OCI-LY3 (cell line): ENCODE measurements around the gene FBXO47.

Source experiments
- H2AFZ ChIP-seq: fragments of 200-600, 300-600 bp; shearing (Covaris generic); 2 replicates; pipeline ENCODE4 v1.6.0; 2014; ENCODE audit warnings: antibody characterized with exemption, low read depth, low read length
- H3K27ac ChIP-seq: fragments of 200-600, 300-600 bp; sonication (generic); 2 replicates; pipeline ENCODE4 v1.5.1; 2014; ENCODE audit warnings: mild to moderate bottlenecking, low read length, moderate library complexity, mixed read lengths
- H3K27me3 ChIP-seq: fragments of 200-600, 300-600 bp; sonication (generic); 2 replicates; pipeline ENCODE4 v1.6.1; 2014; ENCODE audit warnings: low read depth, low read length, mixed read lengths
- H3K36me3 ChIP-seq: fragments of 200-600, 300-600 bp; sonication (generic); replicated peaks from 2 replicates; pipeline ENCODE3; 2014; ENCODE audit warnings: low read depth, low read length, mixed read lengths
- H3K4me1 ChIP-seq: fragments of 300-600, 200-600 bp; sonication (generic); 2 replicates; pipeline ENCODE4 v1.6.1; 2014; ENCODE audit warnings: low read length, mixed read lengths
- H3K4me2 ChIP-seq: fragments of 200-600, 300-600 bp; sonication (generic); 2 replicates; pipeline ENCODE4 v1.6.1; 2014; ENCODE audit warnings: low read length, mixed read lengths
- H3K4me3 ChIP-seq: fragments of 300-600, 200-600 bp; sonication (generic); 2 replicates; pipeline ENCODE4 v1.5.1; 2014; ENCODE audit warnings: antibody characterized with exemption, mild to moderate bottlenecking, low read length, moderate library complexity
- H3K79me2 ChIP-seq: fragments of 300-600, 200-600 bp; shearing (Covaris generic); 2 replicates; pipeline ENCODE4 v1.6.1; 2014; ENCODE audit warnings: mild to moderate bottlenecking, low read length, mixed read lengths
- H3K9ac ChIP-seq: fragments of 300-600, 200-600 bp; shearing (Covaris generic); 2 replicates; pipeline ENCODE4 v1.6.0; 2014; ENCODE audit warnings: mild to moderate bottlenecking, low read length, moderate library complexity
- H3K9me3 ChIP-seq: fragments of 200-600, 300-600 bp; shearing (Covaris generic); 2 replicates; pipeline ENCODE4 v1.6.1; 2014; ENCODE audit warnings: low read length, mixed read lengths; ENCODE audit not compliant: insufficient read depth
- H4K20me1 ChIP-seq: fragments of 200-600, 300-600 bp; sonication (generic); 2 replicates; pipeline ENCODE4 v1.6.1; 2016; ENCODE audit warnings: low read length, mixed read lengths; ENCODE audit not compliant: insufficient read depth
- CTCF ChIP-seq: fragments of 200-600, 300-600 bp; sonication (generic); IDR thresholded peaks from 2 replicates; pipeline ENCODE4 v1.5.1; 2014; ENCODE audit warnings: antibody characterized with exemption, low read length, low read depth
- EZH2phosphoT487 ChIP-seq: fragments of 200-600 bp; shearing (Covaris generic); IDR thresholded peaks from 2 replicates; pipeline ENCODE4 v1.6.1; 2018; ENCODE audit warnings: antibody characterized with exemption, mixed run types, low read depth

FBXO47 gene

GRCh38 chr17:38890410-38890746 is 76.8 kb downstream of the FBXO47 start:
- H3K4me1 ChIP-seq: peaks cover 31% of the 10 kb centered on the region
- no peaks in the 10 kb centered on the region for H3K79me2 ChIP-seq
- H3K27ac ChIP-seq: no peak overlapping the region
- no peak overlapping the region for H3K4me2 ChIP-seq
- H2AFZ ChIP-seq: no peak overlapping the region
- no peak overlapping the region for H3K4me3 ChIP-seq
- no peak overlapping the region for H3K9ac ChIP-seq
- no peaks in the 10 kb centered on the region for H3K27me3 ChIP-seq
- H3K9me3 ChIP-seq: no peaks in the 10 kb centered on the region
- H4K20me1 ChIP-seq: peaks cover 31% of the 10 kb centered on the region
- no peak for TF ChIP-seq EZH2phosphoT487
- H3K36me3 ChIP-seq: peaks cover 18% of the 10 kb centered on the region

- Histone ChIP-seq H3K27ac (no peak overlapping the region), H4K20me1 (peaks cover 36% of the 10 kb centered on the region), H3K9me3 (no peaks in the 10 kb centered on the region), H3K4me2 (no peak overlapping the region), H3K9ac (no peak overlapping the region), H3K79me2 (no peaks in the 10 kb centered on the region; the same call in 1 of the 2 replicates), H2AFZ (no peak overlapping the region), H3K4me3 (no peak overlapping the region), H3K4me1 (peaks cover 31% of the 10 kb centered on the region), H3K27me3 (no peaks in the 10 kb centered on the region), H3K36me3 (peaks cover 22% of the 10 kb centered on the region)
- TF ChIP-seq CTCF (no peak), EZH2phosphoT487 (no peak)
Measured at GRCh38 chr17:38889745-38890409, 77.3 kb downstream of the FBXO47 start.

GRCh38 chr17:38888842-38889241 is 78.4 kb downstream of the FBXO47 start:
- no peak for TF ChIP-seq EZH2phosphoT487
- no peak for TF ChIP-seq CTCF
- H3K4me2 ChIP-seq: no peak overlapping the region
- H3K4me3 ChIP-seq: no peak overlapping the region
- peaks cover 19% of the 10 kb centered on the region for H3K36me3 ChIP-seq
- H2AFZ ChIP-seq: no peak overlapping the region
- H3K27me3 ChIP-seq: no peaks in the 10 kb centered on the region
- H3K79me2 ChIP-seq: no peaks in the 10 kb centered on the region; the same call in 1 of the 2 replicates
- no peak overlapping the region for H3K27ac ChIP-seq
- no peaks in the 10 kb centered on the region for H3K9me3 ChIP-seq
- H3K4me1 ChIP-seq: peaks cover 34% of the 10 kb centered on the region
- H4K20me1 ChIP-seq: peaks cover 42% of the 10 kb centered on the region
- no peak overlapping the region for H3K9ac ChIP-seq

GRCh38 chr17:38886643-38887010 is 80.6 kb downstream of the FBXO47 start:
- no peak overlapping the region for H3K9ac ChIP-seq
- no peak overlapping the region for H3K4me2 ChIP-seq
- H2AFZ ChIP-seq: no peak overlapping the region
- peaks cover 60% of the 10 kb centered on the region for H4K20me1 ChIP-seq
- no peak overlapping the region for H3K27ac ChIP-seq
- no peaks in the 10 kb centered on the region for H3K27me3 ChIP-seq
- no peak overlapping the region for H3K4me3 ChIP-seq
- no peak for TF ChIP-seq EZH2phosphoT487
- TF ChIP-seq CTCF: no peak
- H3K4me1 ChIP-seq: peaks cover 24% of the 10 kb centered on the region
- H3K79me2 ChIP-seq: no peaks in the 10 kb centered on the region; the same call in 1 of the 2 replicates
- H3K36me3 ChIP-seq: peaks cover 25% of the 10 kb centered on the region
- H3K9me3 ChIP-seq: no peaks in the 10 kb centered on the region
